ENCODE results near the gene UBA6. TPM values are rescaled to one million over a fixed set of nuclear protein-coding genes. Genes with fewer than 3 reads are reported as not detected.
"Not testable (repeated sequence)": the region's sequence is repeated elsewhere in the genome, so short reads cannot be mapped to it uniquely, and the experiment has no call there.

Gene UBA6
- total and polyA plus RNA-seq, 2 of the 4 experiments (the other 2 are of a cell fraction), result 29.2 to 268 TPM

GRCh38 chr4:67636978-67637377, 64.0 kb downstream of the UBA6 start:
- BruUV-seq (replicated peaks); in situ Hi-C loops (cut with MboI; ENCODE audit: low sequenced_read_pairs): not testable (repeated sequence)

More at GRCh38 chr4:67636978-67637377, 64.0 kb downstream of the UBA6 start:
- H2BK15ac ChIP-seq (ENCODE audit: low read depth, low read length); H3K27ac ChIP-seq (ENCODE audit: insufficient read depth, low read length); CTCF ChIA-PET; H2AFZ ChIP-seq (replicated peaks; ENCODE audit: low read length, poor library complexity); H3K36me3 ChIP-seq (ENCODE audit: control insufficient read depth, insufficient read depth, low read length); intact Hi-C loops (cut with micrococcal nuclease); H2BK20ac ChIP-seq (ENCODE audit: low read depth, low read length); H3K4ac ChIP-seq (ENCODE audit: low read depth, low read length); H4K91ac ChIP-seq (ENCODE audit: insufficient read depth, low read depth, low read length); H3K9me1 ChIP-seq (ENCODE audit: insufficient read depth, low read length); DNase-seq; H2AK9ac ChIP-seq (replicated peaks; ENCODE audit: low read depth, low read length, poor library complexity); H4K8ac ChIP-seq (ENCODE audit: low read depth in 2 of 2, low read length in 2 of 2); H4K5ac ChIP-seq (ENCODE audit: low read depth, low read length); H3K27me3 ChIP-seq (ENCODE audit: control insufficient read depth, insufficient read depth, low read length); H3K9ac ChIP-seq (ENCODE audit: low read depth, low read length); dilution Hi-C loops (cut with HindIII; ENCODE audit: low sequenced_read_pairs, unreplicated experiment); H3K14ac ChIP-seq (replicated peaks; ENCODE audit: low read depth, low read length); H3K56ac ChIP-seq (ENCODE audit: extremely low read depth, insufficient read depth, low read length); H2BK5ac ChIP-seq (ENCODE audit: low read depth, low read length, poor library complexity, severe bottlenecking); POLR2A ChIA-PET (ENCODE audit: unreplicated experiment); H3K79me1 ChIP-seq (ENCODE audit: low read depth in 1 of 2, low read length in 2 of 2); H2AK5ac ChIP-seq (ENCODE audit: low read depth, low read length); H2BK120ac ChIP-seq (ENCODE audit: low read depth, low read length); H3K4me1 ChIP-seq (ENCODE audit: control insufficient read depth, insufficient read depth, low read length); H3K23ac ChIP-seq (ENCODE audit: low read depth, low read length); H4K20me1 ChIP-seq (ENCODE audit: insufficient read depth, low read length); ATAC-seq (ENCODE audit: low read depth); H3K9me3 ChIP-seq (ENCODE audit: control insufficient read depth, insufficient read depth, low read length); H3K18ac ChIP-seq (ENCODE audit: low read depth, low read length); H3K4me2 ChIP-seq (ENCODE audit: low read depth, low read length); H3K4me3 ChIP-seq (ENCODE audit: insufficient read depth, low read depth, low read length): not testable (repeated sequence)
- WGBS, 2 experiments (ENCODE audit: extremely low coverage in 2 of 2, insufficient read length in 1 of 2), result 92% methylated on average over 5 of the region's 30 CpGs; no CpG with 5 or more reads in 1 of the 2 experiments
